Posterior cingulate gyrus (tissue), 11 donors: ENCODE measurements around the gene KCNQ1.
A peak's percentile ranks its signal among the peaks of the same experiment; 100 is the strongest.

Experiments
- DNase-seq, 10 donors: peaks; one replicate each; pipeline versions ENCODE4 v3.0.0 to v3.0.0-alpha.2; 2020 to 2021; ENCODE audit warnings: mixed read lengths in 3 of 10
- intact Hi-C: fragments of 100-400 bp; cut with DNase I; formaldehyde crosslinking; loops from one replicate; pipeline ENCODE4 v1.15.1; 2023

Gene KCNQ1

GRCh38 chr11:2797741-2798361 lies 353.0 kb downstream of the KCNQ1 start:
- DNase-seq = peak in 8 of 10 donors; percentile 3 to 67 (median 15)

GRCh38 chr11:2798951-2799761 lies 354.3 kb downstream of the KCNQ1 start:
- DNase-seq = peak in 6 of 10 donors; percentile 1 to 69 (median 16)
- intact Hi-C loops = no loop called here

More at GRCh38 chr11:2797741-2798361, 353.0 kb downstream of the KCNQ1 start:
- intact Hi-C loops = no loop called here

GRCh38 chr11:2799881-2800654 lies 355.3 kb downstream of the KCNQ1 start:
- intact Hi-C loops = no loop called here
- DNase-seq = peak in 8 of 10 donors; percentile 2 to 69 (median 10)

- intact Hi-C loops = no loop called here
- DNase-seq = peak in 7 of 10 donors; percentile 2 to 62 (median 13)
These were observed 356.1 kb downstream of the KCNQ1 start for GRCh38 chr11:2800655-2801531.

GRCh38 chr11:2801711-2802388 lies 357.0 kb downstream of the KCNQ1 start:
- intact Hi-C loops = no loop called here
- DNase-seq = peak in 8 of 10 donors; percentile 3 to 77 (median 12)

- DNase-seq = peak in 7 of 10 donors; percentile 1 to 79 (median 17)
- intact Hi-C loops = no loop called here
These were observed 357.8 kb downstream of the KCNQ1 start for GRCh38 chr11:2802389-2803185.

- intact Hi-C loops = no loop called here
- DNase-seq = peak in 8 of 10 donors; percentile 2 to 80 (median 10)
These were observed 358.6 kb downstream of the KCNQ1 start for GRCh38 chr11:2803186-2804091.

GRCh38 chr11:2804189-2804588 lies 359.4 kb downstream of the KCNQ1 start:
- peak in 7 of 10 donors; percentile 1 to 84 (median 30) for DNase-seq
- intact Hi-C loops = no loop called here

- DNase-seq = peak in 8 of 10 donors; percentile 2 to 88 (median 33)
- intact Hi-C loops = no loop called here
These were observed 360.0 kb downstream of the KCNQ1 start for GRCh38 chr11:2804701-2805387.

- intact Hi-C loops = no loop called here
- peak in 2 of 10 donors; percentile 1 to 57 for DNase-seq
These were observed 360.7 kb downstream of the KCNQ1 start for GRCh38 chr11:2805388-2806056.

- DNase-seq = peak in 9 of 10 donors; percentile 1 to 83 (median 13)
- intact Hi-C loops = no loop called here
These were observed 361.7 kb downstream of the KCNQ1 start for GRCh38 chr11:2806351-2807024.

- DNase-seq = peak; percentile 12 to 90 (median 56)
- intact Hi-C loops = no loop called here
These were observed 362.3 kb downstream of the KCNQ1 start for GRCh38 chr11:2807025-2807681.

GRCh38 chr11:2807801-2808241 lies 363.0 kb downstream of the KCNQ1 start:
- intact Hi-C loops = no loop called here
- DNase-seq = peak in 9 of 10 donors; percentile 1 to 84 (median 12)

GRCh38 chr11:2808850-2809846 lies 364.3 kb downstream of the KCNQ1 start:
- intact Hi-C loops = no loop called here
- DNase-seq = peak in 6 of 10 donors; percentile 5 to 78 (median 30)
